ENCODE measurements around the gene EDC3.
"Not testable (repeated sequence)": the region's sequence is repeated elsewhere in the genome, so short reads cannot be mapped to it uniquely, and the experiment has no call there.

The EDC3 gene

DNA sequence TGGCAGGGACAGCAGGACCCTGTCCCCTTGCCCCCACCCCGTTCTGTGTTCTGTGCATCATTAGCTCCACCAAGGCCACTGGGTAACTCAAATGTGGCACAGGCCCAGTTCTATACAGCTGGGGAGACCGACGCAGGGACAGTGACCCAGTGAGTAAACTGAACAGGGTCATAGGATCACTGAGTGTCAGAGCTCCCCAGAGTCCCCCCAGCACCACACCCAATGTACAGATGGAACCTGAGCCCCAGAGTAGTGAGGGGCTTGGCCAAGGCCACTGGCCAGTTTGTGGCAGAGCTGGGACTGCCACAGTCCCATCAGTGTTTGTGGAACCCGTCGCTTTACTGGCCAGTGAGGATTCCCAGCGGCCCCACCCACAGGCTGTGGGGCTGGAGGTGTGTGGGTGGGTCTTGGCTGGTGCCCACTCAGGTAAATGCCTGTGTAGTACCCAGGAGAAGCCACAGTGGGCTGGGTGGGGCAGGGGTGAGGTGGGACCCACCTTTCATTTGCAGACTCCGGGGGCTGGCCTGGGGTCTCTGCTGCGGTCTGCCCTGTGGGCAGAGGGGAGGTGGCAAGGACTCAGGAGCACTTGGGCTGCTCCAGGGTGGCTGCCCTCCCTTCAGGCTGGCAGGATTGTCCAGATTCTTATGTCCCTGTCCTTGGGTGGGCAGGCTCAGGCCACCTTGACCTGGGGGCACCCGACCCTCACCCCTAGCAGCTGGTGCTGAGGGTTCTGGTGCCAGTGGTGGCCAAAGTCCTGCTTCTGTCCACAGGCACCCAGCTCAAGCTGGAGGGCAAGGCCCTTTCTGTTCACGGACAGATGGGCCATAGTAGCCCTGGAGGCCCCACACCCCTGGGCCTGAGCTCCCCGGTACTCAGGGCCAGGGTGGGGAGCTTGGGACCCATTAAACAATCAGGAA lies 91.8 kb downstream of the EDC3 start:
- no peak for TF ChIP-seq JUND (IDR thresholded peaks at IDR 0.05; ENCODE audit: low read depth)
- DNase-seq (ENCODE audit: low read depth in 1 of 2, low spot score in 1 of 2) = no peak
- in situ Hi-C loops (cut with HindIII; ENCODE audit: low pct_unique_long_range_greater_than_20kb, low sequenced_read_pairs) = no loop called here

DNA sequence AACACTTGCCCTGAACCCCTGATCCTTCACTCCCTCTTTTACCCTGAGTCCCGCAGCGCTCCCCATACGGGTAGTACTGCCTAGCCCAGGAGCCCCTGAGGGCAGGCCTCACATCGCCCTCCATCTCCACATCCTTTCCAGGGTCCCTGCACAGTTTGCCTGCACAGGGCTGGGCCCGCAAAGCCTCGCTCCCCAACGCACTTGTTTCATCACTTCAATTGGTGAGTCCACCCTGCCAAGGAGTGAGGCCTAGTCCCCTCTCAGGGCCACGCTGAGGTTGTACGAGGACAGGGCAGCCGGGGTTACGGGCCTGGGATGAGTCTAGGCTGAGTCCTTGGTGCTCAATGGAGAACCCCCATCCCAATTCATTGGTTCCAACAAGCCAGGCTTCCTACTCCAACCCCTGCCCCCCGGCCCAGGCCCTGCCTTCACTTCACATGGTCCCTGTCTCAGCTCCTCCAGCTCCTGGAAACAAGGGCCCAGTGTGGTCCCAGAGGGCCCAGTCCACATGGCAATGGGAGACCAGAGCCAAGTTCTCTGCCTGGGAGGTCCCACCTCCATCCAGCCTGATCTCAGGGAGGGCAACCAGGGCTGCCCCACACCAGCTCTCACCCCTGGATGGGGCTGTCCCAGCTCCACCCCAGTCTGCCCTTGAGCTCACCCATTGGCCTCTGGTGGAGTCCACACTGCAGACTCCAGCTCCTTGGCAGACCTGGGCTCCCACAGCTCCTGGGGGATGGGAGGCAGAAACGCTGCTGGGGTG lies 92.6 kb downstream of the EDC3 start:
- in situ Hi-C loops (cut with HindIII; ENCODE audit: low pct_unique_long_range_greater_than_20kb, low sequenced_read_pairs) = no loop called here
- no peak for TF ChIP-seq JUND (IDR thresholded peaks at IDR 0.05; ENCODE audit: low read depth)
- DNase-seq (ENCODE audit: low read depth in 1 of 2, low spot score in 1 of 2) = no peak

DNA sequence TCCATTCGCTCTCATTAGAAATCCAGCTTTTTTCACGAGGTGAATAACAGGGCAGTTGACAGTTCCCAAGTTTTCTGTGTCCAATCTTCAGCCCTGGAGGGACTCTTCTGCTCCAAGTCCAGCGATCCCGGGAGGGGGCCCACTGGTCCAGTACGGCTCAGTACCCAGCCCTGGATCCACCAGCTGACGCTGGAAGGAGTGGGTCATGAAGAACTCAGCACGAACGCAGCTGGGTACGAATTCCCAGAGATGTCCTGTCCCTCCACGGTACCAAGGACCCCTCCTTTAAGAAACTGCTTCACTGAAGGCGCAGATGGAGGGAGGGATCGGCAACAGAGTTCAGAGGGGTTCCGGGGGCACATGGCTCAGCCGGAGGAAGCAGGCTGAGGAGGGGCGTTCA lies 96.7 kb downstream of the EDC3 start:
- no peak for TF ChIP-seq JUND (IDR thresholded peaks at IDR 0.05; ENCODE audit: low read depth)
- in situ Hi-C loops (cut with HindIII; ENCODE audit: low pct_unique_long_range_greater_than_20kb, low sequenced_read_pairs) = no loop called here
- no peak for DNase-seq (ENCODE audit: low read depth in 1 of 2, low spot score in 1 of 2)

DNA sequence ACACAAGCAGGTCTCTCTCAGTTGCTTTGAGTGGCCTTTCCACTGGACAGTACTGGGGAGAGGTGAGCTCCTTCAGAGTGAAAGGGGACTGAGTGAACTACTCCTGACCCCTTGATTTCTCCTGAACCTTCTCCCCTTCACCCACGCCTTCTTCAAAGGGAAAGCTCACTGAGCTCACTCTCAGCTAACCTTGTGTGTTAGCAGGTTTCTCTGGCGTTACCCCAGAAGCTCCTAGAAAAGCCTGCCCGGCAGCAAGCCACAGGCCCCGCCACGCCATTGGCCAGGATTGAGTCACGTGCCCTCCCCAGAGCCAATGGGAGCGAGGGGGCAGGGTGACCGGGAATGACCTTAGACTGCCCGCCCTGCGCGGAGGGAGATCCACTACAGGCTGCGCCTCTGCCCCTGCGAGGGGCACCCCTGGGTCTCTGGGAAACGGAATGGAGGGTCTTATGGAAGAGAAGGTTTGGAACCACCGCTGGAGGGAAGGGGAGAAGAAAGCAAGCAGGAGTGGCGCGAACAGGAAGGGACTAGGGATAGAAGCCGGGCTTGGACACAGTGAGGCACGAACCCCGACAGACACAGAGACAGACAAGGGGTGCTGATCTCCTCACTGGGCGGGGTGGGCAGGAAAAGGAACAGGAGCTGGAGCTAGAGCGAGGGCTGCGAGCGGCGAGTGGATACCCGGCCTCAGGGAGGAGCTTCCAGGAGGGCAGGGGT lies 97.5 kb downstream of the EDC3 start:
- in situ Hi-C loops (cut with HindIII; ENCODE audit: low pct_unique_long_range_greater_than_20kb, low sequenced_read_pairs) = no loop called here

DNA sequence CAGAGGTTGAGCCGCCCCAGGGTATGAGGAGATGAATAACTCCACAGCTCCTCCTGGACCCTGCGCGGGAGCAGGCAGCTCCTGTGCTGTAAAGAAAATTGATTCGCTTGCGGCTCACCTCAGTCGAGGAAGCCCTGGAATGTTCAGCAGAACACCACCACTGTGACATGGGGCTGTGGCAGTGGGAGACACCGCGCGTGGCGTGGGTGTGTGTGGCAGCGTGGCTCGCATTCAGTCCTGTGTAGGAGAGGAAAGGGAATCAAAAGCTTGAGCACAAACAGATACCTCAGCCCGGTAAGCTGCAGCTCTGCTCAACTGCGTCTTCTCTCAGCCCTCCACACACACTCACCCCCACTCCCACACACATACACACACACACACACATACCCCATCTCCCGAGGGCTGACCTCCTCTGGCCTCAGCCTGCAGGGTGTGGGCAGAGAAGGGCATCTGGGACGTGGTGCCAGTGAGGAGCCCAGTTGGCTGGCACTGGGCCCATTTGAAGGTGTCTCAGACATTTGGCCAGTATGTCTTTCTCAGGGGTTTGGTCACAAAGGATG lies 98.6 kb downstream of the EDC3 start:
- DNase-seq (ENCODE audit: low read depth in 1 of 2, low spot score in 1 of 2); in situ Hi-C loops (cut with HindIII; ENCODE audit: low pct_unique_long_range_greater_than_20kb, low sequenced_read_pairs): not testable (repeated sequence)

More for the DNA sequence above, 97.5 kb downstream of the EDC3 start:
- DNase-seq (ENCODE audit: low read depth in 1 of 2, low spot score in 1 of 2) = peak; percentile 95 to 98
- TF ChIP-seq JUND (IDR thresholded peaks at IDR 0.05; ENCODE audit: low read depth) = no peak

DNA sequence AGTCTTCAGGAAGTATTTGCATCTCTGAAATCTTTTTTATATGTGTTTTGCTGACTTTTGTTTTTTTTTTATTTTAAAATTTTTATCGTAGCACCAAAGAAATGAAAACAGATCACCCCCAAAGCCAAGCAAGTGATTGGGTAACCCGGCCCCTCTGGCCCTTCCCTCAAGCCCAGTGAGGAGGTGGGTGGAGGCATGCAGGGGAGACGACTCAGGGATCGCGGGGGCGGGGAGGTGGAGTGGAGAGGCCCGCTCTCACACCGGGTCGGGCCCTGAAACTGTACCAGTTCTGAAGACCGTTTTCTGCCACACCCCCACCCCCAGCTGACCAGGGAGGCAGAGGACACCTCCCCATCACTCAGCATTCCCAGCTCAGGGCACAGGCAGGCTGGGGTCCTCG lies 99.1 kb downstream of the EDC3 start:
- in situ Hi-C loops (cut with HindIII; ENCODE audit: low pct_unique_long_range_greater_than_20kb, low sequenced_read_pairs); DNase-seq (ENCODE audit: low read depth in 1 of 2, low spot score in 1 of 2): not testable (repeated sequence)

DNA sequence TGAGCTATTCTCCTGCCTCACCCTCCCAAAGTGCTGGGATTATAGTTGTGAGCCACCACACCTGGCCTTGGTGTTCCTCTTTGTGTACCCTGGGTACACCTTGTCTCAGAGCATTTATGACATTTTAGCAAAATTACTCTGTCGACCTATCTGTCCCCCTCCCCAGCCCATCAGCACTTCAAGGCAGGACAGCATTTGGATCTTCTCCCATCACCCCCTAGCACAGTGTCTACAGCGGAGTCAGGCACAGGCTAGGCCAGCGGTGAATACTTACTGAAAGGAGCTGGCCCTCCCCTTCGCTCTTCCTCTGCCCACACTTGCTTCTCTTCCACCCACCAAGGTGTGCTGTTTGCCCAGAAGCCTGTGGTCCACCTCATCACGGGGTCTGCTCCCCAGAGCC lies 100.6 kb downstream of the EDC3 start:
- in situ Hi-C loops (cut with HindIII; ENCODE audit: low pct_unique_long_range_greater_than_20kb, low sequenced_read_pairs) = no loop called here
- no peak for TF ChIP-seq JUND (IDR thresholded peaks at IDR 0.05; ENCODE audit: low read depth)
- no peak for DNase-seq (ENCODE audit: low read depth in 1 of 2, low spot score in 1 of 2)

DNA sequence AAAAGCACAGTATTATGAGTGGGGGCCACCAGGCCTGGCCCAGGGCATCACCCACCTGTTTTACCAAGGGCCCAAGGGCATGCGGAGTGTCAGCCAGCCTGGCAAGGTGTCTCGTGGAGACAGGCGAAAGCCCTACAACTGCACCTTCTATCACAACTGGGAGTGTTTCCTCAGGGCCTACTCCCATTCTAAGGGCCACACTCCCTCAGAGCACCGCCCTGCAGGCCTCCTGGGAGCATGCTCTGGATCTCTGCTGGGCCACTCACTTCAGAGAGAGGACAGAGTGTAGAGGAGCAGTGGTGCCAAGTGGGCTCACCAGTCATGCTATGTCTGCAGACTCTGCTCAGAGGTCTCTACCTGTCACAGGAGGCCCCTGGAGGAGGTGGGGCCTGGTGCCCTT lies 101.4 kb downstream of the EDC3 start:
- no peak for TF ChIP-seq JUND (IDR thresholded peaks at IDR 0.05; ENCODE audit: low read depth)
- in situ Hi-C loops (cut with HindIII; ENCODE audit: low pct_unique_long_range_greater_than_20kb, low sequenced_read_pairs) = no loop called here
- DNase-seq (ENCODE audit: low read depth in 1 of 2, low spot score in 1 of 2) = no peak

DNA sequence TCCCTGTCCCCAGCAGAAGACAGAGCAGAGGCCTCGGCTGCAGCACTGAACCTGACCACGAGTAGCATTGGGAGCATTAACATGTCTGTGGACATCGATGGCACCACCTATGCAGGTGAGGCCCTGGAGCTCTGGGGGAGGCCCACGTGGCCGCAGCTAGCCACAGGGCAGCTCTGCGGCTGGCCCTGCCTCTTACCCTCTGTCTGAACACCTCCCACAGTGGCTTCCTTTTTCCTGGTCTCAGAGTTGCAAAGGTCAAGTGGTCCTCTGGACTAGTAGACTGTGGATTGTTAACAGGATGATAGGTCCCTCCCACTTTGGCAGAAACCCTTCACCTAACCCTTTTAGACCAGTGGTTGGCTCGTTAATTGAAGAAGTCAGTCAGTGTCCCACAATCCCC lies 102.7 kb downstream of the EDC3 start:
- no peak for TF ChIP-seq JUND (IDR thresholded peaks at IDR 0.05; ENCODE audit: low read depth)
- in situ Hi-C loops (cut with HindIII; ENCODE audit: low pct_unique_long_range_greater_than_20kb, low sequenced_read_pairs) = no loop called here
- no peak for DNase-seq (ENCODE audit: low read depth in 1 of 2, low spot score in 1 of 2)

DNA sequence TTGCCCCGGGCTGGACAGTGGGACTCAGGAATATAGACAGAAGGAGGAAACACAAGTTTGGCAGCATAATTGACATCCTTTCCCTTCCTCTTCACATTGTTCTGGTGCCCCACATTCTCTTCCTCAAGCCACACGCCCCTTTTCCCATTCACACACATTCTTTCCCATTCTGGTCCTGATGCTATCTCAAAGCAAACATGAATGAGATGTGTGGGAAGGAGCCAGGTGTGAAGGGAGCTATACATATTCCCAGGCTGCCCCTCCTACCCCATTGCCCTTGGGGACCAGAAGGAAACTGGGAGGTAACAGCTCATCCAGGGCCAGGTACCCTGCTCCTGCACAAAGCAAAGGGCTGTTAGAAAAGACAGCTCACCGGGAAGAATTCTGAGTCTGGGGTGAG lies 103.6 kb downstream of the EDC3 start:
- peak in 1 of 2 experiments; percentile 81 for DNase-seq (ENCODE audit: low read depth in 1 of 2, low spot score in 1 of 2)

DNA sequence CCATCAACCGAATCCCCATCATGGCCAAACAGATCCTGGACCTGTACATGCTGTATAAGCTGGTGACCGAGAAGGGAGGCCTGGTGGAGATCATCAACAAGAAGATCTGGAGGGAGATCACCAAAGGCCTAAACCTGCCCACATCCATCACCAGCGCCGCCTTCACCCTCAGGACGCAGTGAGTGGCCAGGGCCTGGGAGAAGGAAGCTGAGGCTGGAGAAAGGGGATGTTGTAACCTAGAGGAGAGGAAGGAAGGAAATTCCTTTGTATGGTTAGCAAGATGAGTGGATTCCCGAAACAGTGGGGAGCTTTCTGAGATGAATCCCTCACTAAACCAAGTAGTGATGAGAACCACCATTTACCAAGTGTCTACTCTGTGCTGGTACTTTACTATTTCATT lies 106.0 kb downstream of the EDC3 start:
- in situ Hi-C loops (cut with HindIII; ENCODE audit: low pct_unique_long_range_greater_than_20kb, low sequenced_read_pairs) = no loop called here
- no peak for DNase-seq (ENCODE audit: low read depth in 1 of 2, low spot score in 1 of 2)
- TF ChIP-seq JUND (IDR thresholded peaks at IDR 0.05; ENCODE audit: low read depth) = no peak

More for the DNA sequence above, 103.6 kb downstream of the EDC3 start:
- in situ Hi-C loops (cut with HindIII; ENCODE audit: low pct_unique_long_range_greater_than_20kb, low sequenced_read_pairs) = no loop called here
- no peak for TF ChIP-seq JUND (IDR thresholded peaks at IDR 0.05; ENCODE audit: low read depth)

DNA sequence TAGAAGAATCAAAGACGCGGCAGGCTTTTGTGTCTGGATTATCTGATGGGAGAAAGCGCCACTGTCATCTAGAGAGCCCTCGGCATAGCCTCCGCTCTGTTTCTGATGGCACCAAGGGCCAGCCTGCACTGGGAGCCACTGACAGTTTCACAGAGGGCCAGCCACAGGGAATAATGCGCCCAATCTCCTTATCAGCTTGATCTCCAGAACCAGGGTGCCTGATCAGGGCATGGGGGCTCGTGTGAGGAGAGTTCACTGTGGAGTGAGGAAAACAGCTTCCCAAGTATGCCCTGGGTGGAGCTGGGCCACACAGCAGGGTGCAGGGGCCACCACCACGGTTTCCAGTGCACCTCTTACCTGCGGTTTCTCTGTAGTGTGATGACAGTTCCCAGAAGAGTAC lies 110.0 kb downstream of the EDC3 start:
- in situ Hi-C loops (cut with HindIII; ENCODE audit: low pct_unique_long_range_greater_than_20kb, low sequenced_read_pairs) = no loop called here
- DNase-seq (ENCODE audit: low read depth in 1 of 2, low spot score in 1 of 2) = no peak
- TF ChIP-seq JUND (IDR thresholded peaks at IDR 0.05; ENCODE audit: low read depth) = no peak
